RCC 7860 (cell line): Measurements from ENCODE around the gene MTCH1.

ENCODE experiments used
- DNase-seq: peaks from one replicate; pipeline ENCODE4 v3.0.0-alpha.2; 2015; ENCODE audit warnings: low spot score
- FAIRE-seq: peaks from 2 replicates; lab custom pipeline; 2012; peaks lifted over from hg19 to GRCh38; lab: Jason Lieb, UNC

The MTCH1 gene

DNA sequence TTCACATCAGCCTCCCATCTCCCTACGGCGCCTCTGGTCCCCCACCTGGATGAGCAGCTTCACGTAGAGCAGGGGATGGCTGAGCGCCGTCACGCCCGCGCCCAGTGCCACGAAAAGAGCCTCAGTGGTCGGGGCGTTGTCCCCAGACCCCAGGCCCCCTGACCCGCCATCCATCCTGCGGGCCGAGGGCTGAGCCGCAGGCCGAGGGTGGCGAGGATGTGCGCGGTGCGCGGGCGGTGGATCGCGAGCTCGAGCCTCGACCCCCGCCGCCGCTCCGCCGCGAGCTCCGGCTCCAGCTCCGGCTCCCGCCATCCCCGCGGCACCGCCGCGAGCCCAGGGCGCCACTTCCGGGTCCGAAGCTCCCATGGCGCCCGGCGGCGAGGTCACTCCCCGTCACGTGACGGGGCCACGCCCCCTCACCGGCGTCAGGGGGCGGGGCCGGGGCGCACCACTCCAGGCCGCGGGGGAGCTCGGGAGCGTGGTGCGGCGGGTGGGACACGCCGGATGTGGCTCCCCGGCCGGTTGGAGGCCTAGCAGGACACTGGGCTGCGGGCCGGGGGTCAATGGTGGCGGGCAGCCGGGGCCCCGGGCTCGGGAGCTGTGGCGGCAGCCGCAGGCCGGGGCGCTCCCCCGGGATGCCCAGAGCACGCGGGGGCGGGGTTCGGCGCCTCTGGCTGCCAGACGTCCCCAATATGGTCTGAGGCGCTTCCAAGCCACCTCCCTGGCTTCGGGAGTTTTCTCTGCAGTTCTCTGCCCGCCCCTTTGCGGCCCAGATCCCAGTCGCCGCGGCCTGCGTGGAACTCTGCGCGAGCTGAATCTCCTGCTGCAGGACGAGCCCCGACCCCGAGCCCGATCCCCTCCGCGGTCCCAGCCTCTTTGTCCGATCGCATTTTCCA lies at the start of gene MTCH1:
MTCH1 (minus strand) TSS at position 389 of the 896 bp plus-strand sequence; CDS start at position 366, 23 bp downstream.
- DNase-seq (peak; percentile 69), FAIRE-seq (no peak)

- FAIRE-seq (no peak), DNase-seq (no peak)
These were observed 48.1 kb upstream of the MTCH1 start for GRCh38 chr6:37033819-37034795.

GRCh38 chr6:37033255-37033654 lies 47.3 kb upstream of the MTCH1 start:
- DNase-seq (peak; percentile 64), FAIRE-seq (no peak)

DNA sequence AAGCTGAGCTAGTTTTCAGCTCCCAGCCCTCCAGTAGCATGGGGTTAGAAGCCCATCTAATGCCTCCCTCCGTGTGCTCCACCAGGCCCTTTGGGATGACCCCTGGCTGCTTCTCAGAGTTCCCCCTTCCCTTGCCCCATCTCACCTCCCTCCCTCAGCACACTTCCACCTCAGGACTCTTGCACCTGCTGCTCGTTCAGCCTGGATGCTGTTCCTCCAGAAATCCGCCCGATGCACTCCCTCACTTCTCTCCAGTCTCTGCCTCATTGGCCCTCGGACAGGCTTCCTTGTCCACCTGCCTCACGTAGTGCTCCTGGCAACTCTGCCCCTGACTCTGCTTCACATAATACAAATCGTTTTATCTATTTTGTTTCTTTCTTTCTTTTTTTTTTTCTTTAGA lies 46.2 kb upstream of the MTCH1 start:
- no peak for DNase-seq

GRCh38 chr6:37030599-37030998 lies 44.6 kb upstream of the MTCH1 start:
- no peak for FAIRE-seq
- DNase-seq: no peak

More for the DNA sequence above, 46.2 kb upstream of the MTCH1 start:
- FAIRE-seq: no peak

GRCh38 chr6:37029249-37029971 lies 43.4 kb upstream of the MTCH1 start:
- peak; percentile 75 for DNase-seq
- no peak for FAIRE-seq

DNA sequence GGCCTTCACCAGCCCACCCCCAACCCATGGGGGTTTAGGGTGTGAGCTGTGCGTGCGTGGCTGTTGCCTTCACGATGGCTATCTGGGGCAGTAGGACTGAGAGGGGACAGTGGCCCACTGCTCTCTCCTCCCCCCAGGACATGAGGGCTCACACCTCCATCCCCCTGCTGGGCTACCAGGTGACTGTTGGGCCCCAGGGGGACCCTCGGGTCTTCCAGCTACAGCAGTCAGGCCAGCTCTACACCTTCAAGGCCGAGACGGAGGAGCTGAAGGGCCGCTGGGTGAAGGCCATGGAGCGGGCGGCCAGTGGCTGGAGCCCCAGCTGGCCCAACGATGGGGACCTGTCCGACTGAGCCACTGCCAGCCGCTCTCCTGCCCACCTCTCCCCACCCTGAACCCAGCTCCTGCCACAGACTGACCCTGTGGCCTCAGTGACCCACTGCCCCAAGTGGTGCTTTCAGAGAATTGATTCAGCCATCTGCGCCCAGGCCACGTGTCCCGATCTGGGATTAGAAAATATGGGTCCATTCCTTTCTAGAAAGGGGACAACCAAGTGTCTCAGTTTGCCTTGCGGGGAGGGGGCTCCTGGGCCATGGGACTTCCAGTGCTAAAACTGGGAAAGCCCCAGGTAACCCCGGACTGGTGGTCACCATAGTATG lies 41.9 kb upstream of the MTCH1 start:
- no peak for FAIRE-seq

GRCh38 chr6:37027036-37027720 lies 41.2 kb upstream of the MTCH1 start:
- no peak for FAIRE-seq

More for the DNA sequence above, 41.9 kb upstream of the MTCH1 start:
- no peak for DNase-seq

DNA sequence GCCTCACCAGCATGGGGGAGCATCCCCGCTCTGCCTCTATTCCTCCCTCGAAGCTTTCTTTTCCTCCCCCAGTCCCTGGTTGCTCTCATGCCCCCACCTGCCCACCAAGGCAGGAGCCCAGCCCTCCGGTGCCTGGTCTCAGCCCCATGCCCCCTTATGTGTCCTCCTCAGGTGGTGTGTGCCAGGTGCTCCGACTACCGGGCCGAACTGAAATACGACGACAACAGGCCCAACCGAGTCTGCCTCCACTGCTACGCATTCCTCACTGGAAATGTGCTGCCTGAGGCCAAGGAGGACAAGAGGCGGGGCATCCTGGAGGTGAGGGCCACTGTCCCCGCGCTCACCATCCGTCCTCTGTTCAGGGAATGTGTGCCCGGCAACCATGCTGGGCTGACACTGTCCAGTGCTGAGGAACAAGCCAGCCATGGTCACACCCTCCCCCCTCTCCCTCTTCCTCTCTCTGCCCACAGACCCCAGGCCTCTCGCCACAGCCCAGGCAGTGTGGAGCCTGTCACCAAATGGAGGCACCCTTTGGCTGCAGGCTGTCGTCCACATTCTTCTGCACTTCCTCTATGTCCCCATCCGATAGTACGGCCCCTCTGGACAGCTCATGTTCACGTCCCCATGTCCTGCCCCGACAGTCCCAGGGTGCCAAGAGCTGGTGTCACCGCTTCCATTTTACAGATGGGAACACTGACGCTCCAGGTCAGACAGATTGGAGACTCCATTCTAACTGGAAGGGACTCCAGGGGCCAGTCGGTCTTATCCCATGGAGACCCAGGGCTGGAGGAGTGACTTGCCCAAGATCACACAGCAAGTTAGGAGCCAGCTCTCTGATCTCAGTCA lies 39.8 kb upstream of the MTCH1 start:
- no peak for FAIRE-seq
- no peak for DNase-seq

More at GRCh38 chr6:37027036-37027720, 41.2 kb upstream of the MTCH1 start:
- DNase-seq: no peak

GRCh38 chr6:37024656-37025337 lies 38.8 kb upstream of the MTCH1 start:
- peak; percentile 41 for DNase-seq

DNA sequence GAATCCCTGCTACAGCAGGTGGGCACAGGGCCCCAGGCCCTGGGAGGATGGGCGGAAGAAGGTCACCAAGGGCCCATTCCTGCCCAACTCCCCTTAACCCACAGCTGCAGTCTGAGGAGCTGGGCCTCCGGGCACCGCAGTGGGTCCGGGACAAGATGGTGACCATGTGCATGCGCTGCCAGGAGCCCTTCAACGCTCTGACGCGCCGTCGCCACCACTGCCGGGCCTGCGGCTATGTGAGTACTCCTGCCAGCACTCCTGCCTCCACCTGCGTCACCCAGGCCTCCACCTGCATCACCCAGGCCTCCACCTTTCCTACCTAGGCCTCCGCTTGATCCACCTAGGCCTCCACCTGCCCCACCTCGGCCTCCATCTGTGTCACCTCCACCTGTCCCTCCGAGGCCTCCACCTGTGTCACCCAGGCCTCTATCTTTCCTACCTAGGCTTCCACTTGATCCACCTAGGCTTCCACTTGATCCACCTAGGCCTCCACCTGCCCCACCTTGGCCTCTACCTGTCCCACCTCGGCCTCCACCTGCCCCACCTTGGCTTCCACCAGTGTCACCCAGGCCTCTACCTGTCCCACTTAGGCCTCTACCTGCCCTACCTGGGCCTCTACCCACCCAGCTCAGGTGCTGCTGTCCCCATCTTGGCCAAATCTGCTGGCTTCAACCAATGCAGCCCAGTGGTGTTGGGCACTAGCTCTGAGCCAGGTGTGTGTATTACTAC lies 36.3 kb upstream of the MTCH1 start:
- FAIRE-seq (no peak), DNase-seq (no peak)

More at GRCh38 chr6:37024656-37025337, 38.8 kb upstream of the MTCH1 start:
- no peak for FAIRE-seq

- FAIRE-seq (no peak), DNase-seq (peak; percentile 15)
These were observed 35.5 kb upstream of the MTCH1 start for GRCh38 chr6:37021356-37022129.

DNA sequence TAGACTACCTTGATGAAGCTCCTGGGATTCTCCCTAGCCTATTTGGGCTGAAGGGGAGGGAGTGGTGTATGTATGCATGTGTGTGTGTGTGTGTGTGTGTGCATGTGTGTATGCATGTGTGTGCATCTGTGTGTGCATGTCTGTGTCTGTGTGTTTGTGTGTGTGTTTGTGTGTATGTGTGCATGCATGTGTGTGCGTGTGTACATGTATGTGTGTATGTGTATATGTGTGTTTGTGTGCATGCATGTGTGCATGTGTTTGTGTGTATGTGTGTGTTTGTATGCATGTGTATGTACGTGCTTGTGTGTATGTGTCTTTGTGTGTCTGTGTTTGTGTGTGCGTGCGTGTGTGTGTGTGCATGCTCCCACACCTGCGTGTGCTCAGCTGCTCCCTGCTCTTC lies 34.8 kb upstream of the MTCH1 start:
- no peak for DNase-seq
- FAIRE-seq: no peak

DNA sequence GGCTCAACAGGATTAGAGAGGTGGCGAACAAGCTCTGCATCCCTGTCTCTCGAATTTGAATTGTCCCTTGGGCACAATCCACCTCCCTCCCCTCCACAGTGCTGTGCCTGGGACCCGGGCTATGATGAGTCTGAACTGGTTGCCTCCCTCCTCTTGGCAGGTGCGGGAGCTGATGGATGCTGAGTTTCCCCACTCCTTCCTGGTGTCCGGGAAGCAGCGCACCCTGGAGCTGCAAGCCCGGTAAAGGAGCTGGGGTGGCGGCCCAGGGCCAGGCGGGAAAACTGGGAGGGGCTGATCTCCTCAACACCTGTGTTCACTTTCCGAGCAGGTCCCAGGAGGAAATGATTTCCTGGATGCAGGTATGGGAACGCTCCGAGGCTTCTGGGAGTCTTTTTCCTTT lies 34.4 kb upstream of the MTCH1 start:
- no peak for FAIRE-seq
- DNase-seq: no peak

DNA sequence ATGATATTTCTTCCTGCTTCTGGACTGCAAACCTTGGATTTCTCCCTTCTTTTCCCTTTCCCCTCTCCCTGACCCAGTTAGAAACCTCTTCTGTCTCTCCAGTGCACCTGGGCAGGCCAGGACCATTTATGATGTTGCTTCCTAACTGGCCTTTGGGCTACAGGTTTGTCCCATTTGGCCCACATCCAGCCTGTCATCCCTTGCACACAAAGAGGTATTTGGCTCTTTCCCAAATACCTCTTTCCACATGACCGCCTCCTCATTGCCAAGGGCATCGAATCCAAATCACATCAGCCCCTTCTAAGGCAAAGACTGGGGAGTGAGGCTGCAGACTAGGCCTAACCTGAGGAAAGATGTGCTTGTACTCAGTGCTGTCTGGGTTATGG lies 33.1 kb upstream of the MTCH1 start:
- FAIRE-seq (no peak), DNase-seq (peak; percentile 23)

DNA sequence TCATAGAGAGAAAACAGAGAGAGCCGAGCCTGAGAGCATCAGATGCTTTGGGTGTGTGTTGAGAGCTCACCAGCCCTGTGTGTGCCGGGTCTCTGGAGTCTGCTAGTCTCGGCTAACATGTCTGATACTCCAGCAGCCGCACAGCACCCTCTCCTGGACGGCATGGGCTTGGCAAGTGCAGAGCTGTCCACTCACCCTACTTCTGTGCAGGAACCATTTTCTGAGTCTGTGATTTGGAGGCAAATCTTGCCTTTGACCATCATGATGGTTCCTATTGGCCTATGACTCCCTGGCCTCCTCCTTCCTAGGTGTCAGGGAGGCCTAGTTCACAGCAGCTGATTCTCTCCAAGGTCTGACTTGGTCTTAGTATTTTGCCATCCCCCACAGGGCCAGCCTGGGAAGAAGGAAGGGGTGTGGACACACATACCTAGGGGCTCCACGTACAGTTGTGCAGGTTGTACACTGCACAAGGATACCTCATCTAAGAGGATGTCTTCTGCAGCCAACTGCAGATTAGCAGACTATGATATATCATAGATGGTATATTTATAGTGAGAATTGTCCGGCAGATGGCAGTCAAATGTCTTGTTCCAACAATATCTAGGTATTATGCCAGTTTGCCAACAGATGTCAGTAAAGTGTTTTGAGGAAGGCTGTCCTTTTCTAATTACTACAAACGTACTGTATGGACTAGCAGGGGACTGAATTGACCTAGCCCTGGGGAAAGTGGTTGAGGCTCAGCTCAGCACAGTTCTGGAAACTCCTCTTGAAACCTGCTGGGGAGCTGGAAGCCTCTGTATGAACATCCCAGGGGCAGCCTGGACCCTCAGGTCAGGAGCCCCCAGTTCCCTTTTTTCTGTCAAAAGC lies 32.4 kb upstream of the MTCH1 start:
- DNase-seq: peak; percentile 80
- FAIRE-seq: peak; percentile 56
